GM18507 (cell line): ENCODE measurements around the gene CACNA1C.
A peak's percentile ranks its signal among the peaks of the same experiment; 100 is the strongest.

Experiments
- DNase-seq: peaks from one replicate; pipeline ENCODE4 v3.0.0; 2011; ENCODE audit warnings: low read depth; ENCODE audit not compliant: insufficient read length; ENCODE audit errors: extremely low spot score
- FAIRE-seq: peaks from 2 replicates; lab custom pipeline; 2011; peaks lifted over from hg19 to GRCh38; lab: Jason Lieb, UNC

CACNA1C gene

GRCh38 chr12:2032506-2032905 lies 20.3 kb upstream of the CACNA1C start:
- FAIRE-seq, result no peak
- no peak for DNase-seq

GRCh38 chr12:2034633-2035430 lies 18.0 kb upstream of the CACNA1C start:
- peak; percentile 18 for FAIRE-seq
- DNase-seq, result peak; percentile 77

GRCh38 chr12:2035431-2036055 lies 17.2 kb upstream of the CACNA1C start:
- DNase-seq (no peak), FAIRE-seq (no peak)

GRCh38 chr12:2039034-2039433 lies 13.8 kb upstream of the CACNA1C start:
- DNase-seq (no peak), FAIRE-seq (no peak)

GRCh38 chr12:2043054-2043453 lies 9.7 kb upstream of the CACNA1C start:
- DNase-seq, result no peak
- no peak for FAIRE-seq

GRCh38 chr12:2044165-2044564 lies 8.6 kb upstream of the CACNA1C start:
- FAIRE-seq (no peak), DNase-seq (no peak)

GRCh38 chr12:2046957-2047356 lies 5.8 kb upstream of the CACNA1C start:
- FAIRE-seq (no peak), DNase-seq (no peak)

GRCh38 chr12:2047752-2048151 lies 5.0 kb upstream of the CACNA1C start:
- FAIRE-seq, result no peak
- no peak for DNase-seq

- no peak for DNase-seq
Observed at GRCh38 chr12:2049604-2050540, 2.9 kb upstream of the CACNA1C start.

GRCh38 chr12:2051700-2052621 lies 826 bp upstream of the CACNA1C start:
- FAIRE-seq (no peak), DNase-seq (no peak)

More at GRCh38 chr12:2049604-2050540, 2.9 kb upstream of the CACNA1C start:
- FAIRE-seq, result no peak

- FAIRE-seq (no peak), DNase-seq (no peak)
Observed at GRCh38 chr12:2053691-2054090, 904 bp downstream of the CACNA1C start.

- FAIRE-seq (no peak), DNase-seq (no peak)
Observed at GRCh38 chr12:2054091-2055018, 1.6 kb downstream of the CACNA1C start.

GRCh38 chr12:2057041-2057794 lies 4.4 kb downstream of the CACNA1C start:
- FAIRE-seq (no peak), DNase-seq (no peak)

- DNase-seq (no peak), FAIRE-seq (no peak)
Observed at GRCh38 chr12:2057795-2058408, 5.1 kb downstream of the CACNA1C start.

- DNase-seq (no peak), FAIRE-seq (no peak)
Observed at GRCh38 chr12:2058837-2059236, 6.0 kb downstream of the CACNA1C start.

GRCh38 chr12:2061402-2061801 lies 8.6 kb downstream of the CACNA1C start:
- FAIRE-seq, result no peak

GRCh38 chr12:2064071-2064507 lies 11.3 kb downstream of the CACNA1C start:
- peak; percentile 75 for FAIRE-seq
- DNase-seq, result no peak

More at GRCh38 chr12:2061402-2061801, 8.6 kb downstream of the CACNA1C start:
- no peak for DNase-seq
